KMS-11 (cell line): ENCODE measurements around the gene FPR1.

Experiments used
- H2AFZ ChIP-seq: fragments of 200-600 bp; sonication (generic); 2 replicates; pipeline ENCODE4 v1.6.1; 2016; ENCODE audit warnings: antibody characterized with exemption, mixed run types, low read depth
- H3K27ac ChIP-seq: fragments of 200-600 bp; sonication (generic); 2 replicates; pipeline ENCODE4 v1.6.1; 2016; ENCODE audit warnings: mild to moderate bottlenecking, mixed run types
- H3K27me3 ChIP-seq: fragments of 200-600 bp; sonication (generic); 2 replicates; pipeline ENCODE4 v1.6.1; 2017; ENCODE audit warnings: mild to moderate bottlenecking, low read depth, mixed run types, moderate library complexity; ENCODE audit not compliant: insufficient read depth
- H3K36me3 ChIP-seq: fragments of 200-600 bp; sonication (generic); 2 replicates; pipeline ENCODE4 v1.6.1; 2017; ENCODE audit warnings: mild to moderate bottlenecking, mixed run types; ENCODE audit not compliant: insufficient read depth
- H3K4me1 ChIP-seq: fragments of 200-600 bp; sonication (generic); 2 replicates; pipeline ENCODE4 v1.6.1; 2016; ENCODE audit warnings: mild to moderate bottlenecking, low read depth, mixed run types; ENCODE audit not compliant: poor library complexity, severe bottlenecking
- H3K4me2 ChIP-seq: fragments of 200-600 bp; sonication (generic); 2 replicates; pipeline ENCODE4 v1.7.0; 2016; ENCODE audit warnings: mild to moderate bottlenecking, mixed run types
- H3K4me3 ChIP-seq: fragments of 200-600 bp; sonication (generic); IDR thresholded peaks from 2 replicates; pipeline ENCODE4 v1.6.1; 2017; ENCODE audit warnings: low read depth, low read length, mixed read lengths; ENCODE audit not compliant: insufficient read depth
- H3K79me2 ChIP-seq: fragments of 200-600 bp; sonication (generic); 2 replicates; pipeline ENCODE4 v1.6.1; 2016; ENCODE audit warnings: low read depth, mixed run types; ENCODE audit not compliant: insufficient read depth
- H3K9ac ChIP-seq: fragments of 200-600 bp; sonication (generic); 2 replicates; pipeline ENCODE4 v1.6.1; 2016; ENCODE audit warnings: mild to moderate bottlenecking, mixed run types
- H4K20me1 ChIP-seq: fragments of 200-600 bp; sonication (generic); 2 replicates; pipeline ENCODE4 v1.6.1; 2016; ENCODE audit warnings: mild to moderate bottlenecking, mixed run types; ENCODE audit not compliant: insufficient read depth
- TF ChIP-seq, protein P1 (sequence below): fragments of 200-600 bp; sonication (generic); conservative IDR thresholded peaks from 2 replicates; pipeline ENCODE4 v1.6.1; 2017; ENCODE audit warnings: low read depth, mild to moderate bottlenecking, antibody characterized with exemption, low read length, moderate library complexity, mixed read lengths

Gene FPR1

GRCh38 chr19:51793994-51794393 is 42.3 kb upstream of the FPR1 start:
- no peak overlapping the region for H3K4me3 ChIP-seq
- no peaks in the 10 kb centered on the region for H3K79me2 ChIP-seq
- H3K36me3 ChIP-seq = no peaks in the 10 kb centered on the region
- H2AFZ ChIP-seq = no peak overlapping the region
- H3K9ac ChIP-seq = no peak overlapping the region
- H3K4me1 ChIP-seq = no peaks in the 10 kb centered on the region
- H3K27ac ChIP-seq = no peak overlapping the region
- H4K20me1 ChIP-seq = no peaks in the 10 kb centered on the region
- TF ChIP-seq, protein P1, sequence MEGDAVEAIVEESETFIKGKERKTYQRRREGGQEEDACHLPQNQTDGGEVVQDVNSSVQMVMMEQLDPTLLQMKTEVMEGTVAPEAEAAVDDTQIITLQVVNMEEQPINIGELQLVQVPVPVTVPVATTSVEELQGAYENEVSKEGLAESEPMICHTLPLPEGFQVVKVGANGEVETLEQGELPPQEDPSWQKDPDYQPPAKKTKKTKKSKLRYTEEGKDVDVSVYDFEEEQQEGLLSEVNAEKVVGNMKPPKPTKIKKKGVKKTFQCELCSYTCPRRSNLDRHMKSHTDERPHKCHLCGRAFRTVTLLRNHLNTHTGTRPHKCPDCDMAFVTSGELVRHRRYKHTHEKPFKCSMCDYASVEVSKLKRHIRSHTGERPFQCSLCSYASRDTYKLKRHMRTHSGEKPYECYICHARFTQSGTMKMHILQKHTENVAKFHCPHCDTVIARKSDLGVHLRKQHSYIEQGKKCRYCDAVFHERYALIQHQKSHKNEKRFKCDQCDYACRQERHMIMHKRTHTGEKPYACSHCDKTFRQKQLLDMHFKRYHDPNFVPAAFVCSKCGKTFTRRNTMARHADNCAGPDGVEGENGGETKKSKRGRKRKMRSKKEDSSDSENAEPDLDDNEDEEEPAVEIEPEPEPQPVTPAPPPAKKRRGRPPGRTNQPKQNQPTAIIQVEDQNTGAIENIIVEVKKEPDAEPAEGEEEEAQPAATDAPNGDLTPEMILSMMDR = no peak
- no peak overlapping the region for H3K4me2 ChIP-seq
- H3K27me3 ChIP-seq = no peaks in the 10 kb centered on the region

DNA sequence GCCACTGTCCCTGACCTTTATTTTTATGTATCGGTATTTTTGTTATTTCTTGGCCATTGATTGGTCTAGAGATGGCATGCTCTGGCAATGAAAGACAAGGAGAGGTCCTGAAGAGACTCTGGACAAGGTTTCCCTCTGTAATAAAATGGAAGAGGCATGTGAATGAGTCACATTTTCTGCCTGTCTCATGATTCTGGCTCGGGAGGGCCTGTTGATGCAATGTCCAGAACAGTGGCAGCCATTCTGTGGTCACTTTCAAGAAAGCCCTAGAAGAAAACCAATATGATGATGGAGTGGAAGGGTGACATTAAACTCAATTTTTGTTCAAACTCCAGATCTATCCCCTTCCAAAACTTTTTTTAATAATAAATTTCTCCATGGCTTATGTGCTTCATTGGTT is 41.3 kb upstream of the FPR1 start:
- Histone ChIP-seq H2AFZ (no peak overlapping the region), H3K27me3 (no peaks in the 10 kb centered on the region), H3K4me1 (no peaks in the 10 kb centered on the region), H3K4me3 (no peak overlapping the region), H3K4me2 (no peak overlapping the region), H3K36me3 (no peaks in the 10 kb centered on the region), H3K9ac (no peak overlapping the region), H3K27ac (no peak overlapping the region), H3K79me2 (no peaks in the 10 kb centered on the region), H4K20me1 (no peaks in the 10 kb centered on the region)
- TF ChIP-seq, protein P1 = no peak

DNA sequence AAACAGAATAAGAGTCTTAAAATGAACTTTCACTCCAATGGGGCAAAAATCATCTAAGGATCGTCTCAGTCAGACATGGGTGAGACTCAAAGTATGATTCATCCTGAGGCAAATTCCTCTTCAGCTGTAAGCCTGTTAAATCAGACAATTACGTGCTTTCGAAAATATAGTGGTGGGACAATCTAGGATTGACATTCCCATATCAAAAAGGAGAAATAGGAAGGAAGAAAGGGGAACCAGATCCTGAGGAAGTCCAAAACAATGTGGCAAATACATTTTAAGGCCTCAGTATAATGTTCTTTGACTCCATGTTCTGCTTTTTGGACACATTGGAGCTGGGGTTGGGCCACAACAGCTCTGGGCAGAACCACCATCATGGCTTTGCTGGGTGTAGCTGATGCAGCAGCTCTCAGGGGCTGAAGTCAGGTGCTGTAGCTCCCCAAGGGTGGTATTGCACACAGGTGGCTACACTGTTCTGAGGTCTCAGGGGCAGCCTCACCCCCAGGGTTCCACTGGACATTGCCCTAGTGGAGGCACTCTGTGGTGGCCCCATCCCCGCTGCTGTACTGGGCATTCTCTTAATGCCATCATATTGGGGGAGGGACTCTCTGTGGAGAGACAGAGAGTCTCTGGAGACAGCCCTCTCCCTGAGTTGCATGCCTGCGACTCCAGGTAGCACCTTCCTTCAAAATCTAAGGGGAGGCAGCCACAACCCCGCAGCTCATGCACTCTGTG is 37.5 kb upstream of the FPR1 start:
- Histone ChIP-seq H3K27ac (no peak overlapping the region), H3K4me1 (no peaks in the 10 kb centered on the region), H3K27me3 (no peaks in the 10 kb centered on the region), H4K20me1 (no peaks in the 10 kb centered on the region), H2AFZ (no peak overlapping the region), H3K36me3 (no peaks in the 10 kb centered on the region), H3K4me3 (no peak overlapping the region), H3K79me2 (no peaks in the 10 kb centered on the region), H3K9ac (no peak overlapping the region), H3K4me2 (no peak overlapping the region)
- TF ChIP-seq, protein P1 = no peak

GRCh38 chr19:51788029-51788428 is 36.4 kb upstream of the FPR1 start:
- H3K4me3 ChIP-seq = no peak overlapping the region
- no peak overlapping the region for H3K9ac ChIP-seq
- H3K27ac ChIP-seq = no peak overlapping the region
- no peaks in the 10 kb centered on the region for H4K20me1 ChIP-seq
- H3K79me2 ChIP-seq = no peaks in the 10 kb centered on the region
- no peaks in the 10 kb centered on the region for H3K36me3 ChIP-seq
- H3K4me2 ChIP-seq = no peak overlapping the region
- no peak overlapping the region for H2AFZ ChIP-seq
- TF ChIP-seq, protein P1 = no peak
- no peaks in the 10 kb centered on the region for H3K27me3 ChIP-seq
- no peaks in the 10 kb centered on the region for H3K4me1 ChIP-seq
